ENCODE data around the gene HIRA. TPM values are rescaled to one million over a fixed set of nuclear protein-coding genes. Genes with fewer than 3 reads are reported as not detected.
A peak's percentile ranks its signal among the peaks of the same experiment; 100 is the strongest.
"Not testable (repeated sequence)": the region's sequence is repeated elsewhere in the genome, so short reads cannot be mapped to it uniquely, and the experiment has no call there.

The HIRA gene
- total RNA-seq, 2 donors from 2014 or later, result 23.8 to 25.7 TPM

DNA sequence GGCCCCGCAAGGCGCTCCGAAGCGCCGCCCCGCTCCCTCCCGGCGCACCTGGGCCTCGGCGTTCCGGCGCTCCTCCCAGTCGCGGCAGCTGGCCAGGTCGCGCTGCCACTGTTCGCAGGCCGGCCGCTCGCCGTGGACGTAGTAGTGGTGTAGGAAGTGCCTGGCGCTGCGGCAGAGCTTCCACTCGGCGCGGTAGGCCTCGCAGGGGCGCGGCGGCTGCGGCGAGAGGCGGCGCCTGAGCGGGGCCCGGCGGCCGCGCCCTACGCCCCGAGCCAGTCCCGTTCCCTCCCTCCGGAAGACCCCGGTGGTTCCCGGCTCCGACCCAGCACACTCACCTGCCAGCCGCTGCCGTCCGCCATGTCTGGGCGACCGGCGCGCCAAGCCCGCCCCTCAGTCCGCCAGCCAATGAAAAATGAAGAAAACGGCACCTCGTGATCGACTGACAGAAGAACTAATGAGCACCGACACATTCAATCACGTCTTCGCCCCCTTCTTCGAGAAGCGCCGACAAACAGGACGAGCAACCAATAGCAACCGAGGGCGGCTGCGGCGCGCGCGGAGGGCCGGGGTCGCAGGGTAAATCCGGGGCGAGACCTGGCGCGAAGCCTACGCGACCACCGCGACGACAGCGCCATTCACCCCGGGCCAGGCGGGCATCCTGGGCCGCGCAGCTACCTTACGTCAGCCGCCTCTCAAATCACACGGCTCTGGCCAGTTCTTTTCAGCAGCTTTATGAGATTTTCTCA, 16.0 kb upstream of the HIRA start, which contains the start of gene C22orf39:
TSS of gene C22orf39 (minus strand) at position 382 of the 746 bp plus-strand sequence. CDS start at position 359, 23 bp downstream.
- peak; percentile 68 for DNase-seq (ENCODE audit: low spot score)
- Histone ChIP-seq H3K27ac (peak within 1 kb of the TSS; percentile 86 to 92), H3K4me1 (ENCODE audit: control insufficient read depth in 1 of 2, low read depth in 2 of 2) (peaks cover 19 to 27% of the 10 kb centered on the region in 2 donors), H3K27me3 (replicated peaks; ENCODE audit: insufficient read depth) (no peaks in the 10 kb centered on the region), H3K4me3 (peak within 1 kb of the TSS; percentile 97), H3K36me3 (peaks cover 7% of the 10 kb centered on the region), H3K9me3 (no peaks in the 10 kb centered on the region)
- ATAC-seq (ENCODE audit: insufficient number of reproducible peaks, low FRiP score, low read depth), result peak; percentile 91
- TF ChIP-seq, protein P1, sequence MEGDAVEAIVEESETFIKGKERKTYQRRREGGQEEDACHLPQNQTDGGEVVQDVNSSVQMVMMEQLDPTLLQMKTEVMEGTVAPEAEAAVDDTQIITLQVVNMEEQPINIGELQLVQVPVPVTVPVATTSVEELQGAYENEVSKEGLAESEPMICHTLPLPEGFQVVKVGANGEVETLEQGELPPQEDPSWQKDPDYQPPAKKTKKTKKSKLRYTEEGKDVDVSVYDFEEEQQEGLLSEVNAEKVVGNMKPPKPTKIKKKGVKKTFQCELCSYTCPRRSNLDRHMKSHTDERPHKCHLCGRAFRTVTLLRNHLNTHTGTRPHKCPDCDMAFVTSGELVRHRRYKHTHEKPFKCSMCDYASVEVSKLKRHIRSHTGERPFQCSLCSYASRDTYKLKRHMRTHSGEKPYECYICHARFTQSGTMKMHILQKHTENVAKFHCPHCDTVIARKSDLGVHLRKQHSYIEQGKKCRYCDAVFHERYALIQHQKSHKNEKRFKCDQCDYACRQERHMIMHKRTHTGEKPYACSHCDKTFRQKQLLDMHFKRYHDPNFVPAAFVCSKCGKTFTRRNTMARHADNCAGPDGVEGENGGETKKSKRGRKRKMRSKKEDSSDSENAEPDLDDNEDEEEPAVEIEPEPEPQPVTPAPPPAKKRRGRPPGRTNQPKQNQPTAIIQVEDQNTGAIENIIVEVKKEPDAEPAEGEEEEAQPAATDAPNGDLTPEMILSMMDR (IDR thresholded peaks at IDR 0.05), result no peak

DNA sequence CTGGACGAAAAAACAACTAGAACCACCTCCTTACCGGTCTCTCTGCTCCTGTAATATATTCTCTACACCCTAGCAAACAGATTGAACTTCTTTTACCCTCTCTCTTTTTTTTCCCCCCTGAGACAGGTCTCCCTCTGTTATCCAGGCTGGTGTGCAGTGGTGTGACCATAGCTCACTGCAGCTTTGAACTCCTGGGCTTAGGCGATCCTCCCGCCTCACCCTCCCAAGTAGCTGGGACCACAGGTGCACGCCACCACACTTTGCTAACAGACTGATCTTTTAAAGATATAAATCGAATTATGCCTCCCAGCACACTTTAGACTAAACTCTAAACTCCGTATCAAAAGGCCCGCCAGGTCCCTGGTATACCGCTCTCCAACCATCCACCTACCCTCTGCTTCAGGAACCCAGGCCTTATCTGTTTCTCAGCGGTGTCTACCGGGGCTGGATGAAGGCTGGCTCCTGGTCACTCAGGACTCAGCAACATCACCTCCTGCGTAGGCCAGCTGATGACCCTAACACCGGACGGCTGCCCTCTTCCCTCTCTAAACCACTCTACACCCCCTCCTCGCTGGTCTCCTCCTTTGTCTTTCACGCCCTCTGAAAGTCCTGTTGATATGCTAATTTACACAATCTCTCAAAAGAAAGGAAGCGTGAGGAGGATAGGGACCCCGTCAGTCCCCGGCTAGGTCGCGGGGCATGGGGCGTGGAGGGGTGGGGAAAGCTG, 15.2 kb upstream of the HIRA start:
- no peak for DNase-seq (ENCODE audit: low spot score)
- peak overlapping the region; percentile 97 for H3K4me3 ChIP-seq
- no peaks in the 10 kb centered on the region for H3K9me3 ChIP-seq
- H3K36me3 ChIP-seq, result peaks cover 7% of the 10 kb centered on the region
- TF ChIP-seq, protein P1 (IDR thresholded peaks at IDR 0.05), result no peak
- no peak for ATAC-seq (ENCODE audit: insufficient number of reproducible peaks, low FRiP score, low read depth)
- no peaks in the 10 kb centered on the region for H3K27me3 ChIP-seq (replicated peaks; ENCODE audit: insufficient read depth)
- H3K27ac ChIP-seq, result peak overlapping the region; percentile 86 to 92
- peaks cover 19 to 27% of the 10 kb centered on the region in 2 donors for H3K4me1 ChIP-seq (ENCODE audit: control insufficient read depth in 1 of 2, low read depth in 2 of 2)

DNA sequence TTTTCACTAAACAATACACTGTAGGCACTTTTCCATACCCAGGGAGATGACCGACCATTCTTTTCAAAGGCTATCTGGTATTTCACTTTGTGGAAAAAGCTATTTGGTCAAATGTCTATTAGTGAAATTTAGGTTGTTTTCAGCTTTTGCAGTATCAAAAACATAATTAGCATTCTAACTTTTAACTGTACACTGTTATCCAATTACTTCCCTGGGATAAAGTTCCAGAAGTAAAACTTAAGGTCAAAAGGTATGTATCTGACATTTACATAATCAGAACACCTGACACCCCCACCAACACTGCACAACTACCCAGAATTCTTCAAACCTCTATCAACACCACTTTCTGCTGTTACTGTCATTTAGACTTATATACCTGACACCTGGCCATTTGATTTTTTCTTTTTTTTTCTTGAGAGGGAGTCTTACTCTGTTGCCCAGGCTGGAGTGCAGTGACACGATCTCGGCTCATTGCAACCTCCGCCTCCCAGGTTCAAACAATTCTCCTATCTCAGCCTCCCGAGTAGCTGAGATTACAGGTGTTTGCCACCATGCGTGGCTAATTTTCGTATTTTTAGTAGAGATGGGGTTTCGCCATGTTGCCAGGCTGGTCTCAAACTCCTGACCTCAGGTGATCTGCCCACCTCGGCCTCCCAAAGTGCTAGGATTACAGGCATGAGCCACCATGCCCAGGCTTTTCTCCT, 13.9 kb upstream of the HIRA start:
- not testable (repeated sequence) for ATAC-seq (ENCODE audit: insufficient number of reproducible peaks, low FRiP score, low read depth); H3K9me3 ChIP-seq; H3K4me3 ChIP-seq; H3K36me3 ChIP-seq; H3K27ac ChIP-seq; DNase-seq (ENCODE audit: low spot score); H3K27me3 ChIP-seq (replicated peaks; ENCODE audit: insufficient read depth)
- peaks cover 19 to 27% of the 10 kb centered on the region in 2 donors for H3K4me1 ChIP-seq (ENCODE audit: control insufficient read depth in 1 of 2, low read depth in 2 of 2)

DNA sequence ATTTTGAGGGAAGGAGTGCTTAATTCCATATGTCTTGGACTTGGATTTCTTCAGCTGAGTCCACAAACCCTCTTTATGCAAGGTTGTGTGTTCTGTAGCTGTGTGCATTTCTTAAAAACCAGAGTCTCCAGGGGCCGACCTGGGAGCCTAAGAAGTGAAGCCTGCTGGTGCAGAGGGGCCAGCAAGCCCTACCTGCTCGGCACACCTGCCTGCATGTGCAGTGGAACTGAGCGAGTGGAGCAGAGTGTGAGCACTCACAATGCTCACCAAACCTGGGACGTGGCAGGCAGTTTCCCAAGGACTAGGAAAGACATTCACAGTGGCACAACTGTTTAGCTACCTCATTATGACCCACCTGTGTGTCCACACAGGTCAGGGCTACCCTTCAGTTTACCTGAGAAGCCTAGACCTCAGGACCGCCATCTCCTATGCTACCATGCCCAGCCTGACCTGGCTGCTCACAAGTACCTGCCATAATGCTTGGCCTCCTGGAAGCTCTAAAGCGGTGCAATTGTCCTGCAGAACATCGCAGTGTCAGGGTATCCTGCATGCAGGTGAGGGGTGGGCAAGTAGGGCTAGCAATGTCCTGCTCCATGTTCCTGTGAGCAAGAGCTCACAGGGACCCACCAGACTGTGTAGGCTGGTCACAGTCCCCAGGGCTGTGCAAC, 12.1 kb upstream of the HIRA start:
- H3K27ac ChIP-seq, result no peak overlapping the region
- ATAC-seq (ENCODE audit: insufficient number of reproducible peaks, low FRiP score, low read depth) (no peak), DNase-seq (ENCODE audit: low spot score) (no peak)
- H3K4me1 ChIP-seq (ENCODE audit: control insufficient read depth in 1 of 2, low read depth in 2 of 2), result peaks cover 19 to 26% of the 10 kb centered on the region in 2 donors
- no peak overlapping the region for H3K4me3 ChIP-seq
- TF ChIP-seq, protein P1 (IDR thresholded peaks at IDR 0.05), result no peak
- no peaks in the 10 kb centered on the region for H3K27me3 ChIP-seq (replicated peaks; ENCODE audit: insufficient read depth)
- H3K36me3 ChIP-seq, result peaks cover 7% of the 10 kb centered on the region
- no peaks in the 10 kb centered on the region for H3K9me3 ChIP-seq

DNA sequence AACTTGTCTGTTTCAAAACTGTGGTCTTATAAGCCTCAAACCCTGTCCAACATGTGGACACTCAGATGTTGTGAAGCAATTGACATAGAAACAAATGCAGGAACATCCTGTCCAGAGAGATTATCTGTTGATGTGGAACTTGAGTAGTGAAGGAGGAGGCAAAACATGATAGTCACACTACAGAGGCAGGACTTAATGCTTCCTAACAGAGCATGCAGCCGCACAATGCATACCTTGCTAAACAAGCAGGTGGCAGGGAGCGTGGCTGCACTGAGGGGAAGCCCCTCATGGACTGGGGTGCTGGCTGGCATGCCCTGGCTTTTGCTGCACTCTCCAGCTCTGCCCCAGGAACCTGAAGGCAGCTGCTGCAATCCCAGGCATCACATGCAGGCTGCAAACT, 10.6 kb upstream of the HIRA start:
- no peak overlapping the region for H3K4me3 ChIP-seq
- DNase-seq (ENCODE audit: low spot score), result no peak
- no peaks in the 10 kb centered on the region for H3K9me3 ChIP-seq
- TF ChIP-seq, protein P1 (IDR thresholded peaks at IDR 0.05), result no peak
- no peak for ATAC-seq (ENCODE audit: insufficient number of reproducible peaks, low FRiP score, low read depth)
- H3K36me3 ChIP-seq, result peaks cover 7% of the 10 kb centered on the region
- no peak overlapping the region for H3K27ac ChIP-seq
- no peaks in the 10 kb centered on the region for H3K27me3 ChIP-seq (replicated peaks; ENCODE audit: insufficient read depth)
- H3K4me1 ChIP-seq (ENCODE audit: control insufficient read depth in 1 of 2, low read depth in 2 of 2), result peaks cover 14 to 18% of the 10 kb centered on the region in 2 donors
